ENCODE measurements around the gene ASZ1.
"Not testable (repeated sequence)": the region's sequence is repeated elsewhere in the genome, so short reads cannot be mapped to it uniquely, and the experiment has no call there.

The ASZ1 gene

DNA sequence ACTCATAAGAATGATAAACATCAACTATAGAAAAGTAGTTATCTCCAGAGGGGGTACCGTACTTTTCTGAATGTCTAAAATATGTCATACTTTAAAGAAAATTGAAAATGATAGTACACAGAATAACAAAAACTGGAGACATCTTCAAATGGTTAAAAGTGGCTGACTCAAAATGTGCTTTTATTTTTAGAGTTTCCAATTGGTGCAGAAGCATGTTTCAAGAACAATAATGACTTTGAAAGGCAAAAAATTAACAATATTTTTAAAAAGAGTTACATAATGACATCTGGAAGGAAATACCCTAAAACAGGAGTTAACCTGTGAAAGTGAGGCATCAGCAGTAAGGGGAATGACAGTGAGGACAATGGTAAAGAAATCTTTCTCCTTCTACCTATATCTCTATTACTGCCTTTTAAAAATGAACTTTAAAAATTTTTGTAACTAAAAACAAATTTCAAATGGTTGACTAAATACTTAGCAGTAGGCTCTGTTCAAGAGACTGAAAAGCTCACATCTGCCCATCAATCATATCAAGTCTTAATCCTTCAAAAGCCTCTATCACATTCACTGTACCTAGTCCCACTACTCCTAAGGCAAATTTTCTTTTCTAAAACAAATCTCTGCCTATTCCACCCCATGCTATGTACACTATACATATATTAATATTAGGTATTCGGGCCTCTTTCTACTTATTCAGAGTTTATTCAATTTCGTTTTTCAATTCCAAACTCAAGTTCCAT, 3.0 kb downstream of the ASZ1 start:
- no peak for TF ChIP-seq ZNF274 (IDR thresholded peaks at IDR 0.05; ENCODE audit: low read depth, low read length)
- H3K4me3 ChIP-seq (ENCODE audit: low read length), result no peak overlapping the region

DNA sequence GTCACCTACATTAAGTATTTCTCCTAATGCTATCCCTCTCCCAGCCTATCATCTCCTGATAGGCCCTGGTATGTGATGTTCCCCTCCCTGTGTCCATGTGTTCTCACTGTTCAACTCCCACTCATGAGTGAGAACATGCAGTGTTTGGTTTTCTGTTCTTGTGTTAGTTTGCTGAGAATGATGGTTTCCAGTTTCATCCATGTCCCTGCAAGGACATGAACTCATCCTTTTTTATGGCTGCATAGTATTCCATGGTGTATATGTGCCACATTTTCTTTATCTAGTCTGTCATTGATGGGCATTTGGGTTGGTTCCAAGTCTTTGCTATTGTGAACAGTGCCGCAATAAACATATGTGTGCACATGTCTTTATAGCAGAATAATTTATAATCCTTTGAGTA, 12.7 kb downstream of the ASZ1 start:
- not testable (repeated sequence) for H3K4me3 ChIP-seq (ENCODE audit: low read length)

DNA sequence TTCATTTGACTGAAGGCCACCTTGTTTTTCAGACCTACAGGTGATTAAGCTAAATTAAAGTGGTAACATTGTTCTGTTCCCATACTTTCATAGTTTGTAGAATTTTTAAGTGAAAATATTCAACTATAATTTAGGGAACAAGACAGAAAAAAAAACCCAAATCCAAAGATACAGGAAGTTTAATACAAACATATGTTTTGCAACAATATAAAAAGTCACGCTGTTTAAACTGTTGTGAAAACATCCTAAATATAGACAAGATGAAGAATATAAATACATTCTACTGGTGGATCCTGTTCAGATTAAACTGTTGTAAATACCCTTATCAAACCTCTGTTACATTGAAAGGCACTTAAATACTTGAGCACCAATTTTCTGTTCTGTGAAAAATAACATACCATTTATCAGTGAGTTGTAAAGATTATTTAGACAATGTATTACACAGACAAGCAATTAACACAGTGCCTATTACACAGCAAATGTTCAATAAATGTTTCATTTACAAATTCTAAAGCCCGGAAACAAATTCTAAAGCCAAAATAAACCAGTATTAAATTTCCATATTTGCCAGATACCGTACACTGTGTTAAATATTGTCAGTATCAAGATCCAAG, 14.2 kb downstream of the ASZ1 start:
- H3K4me3 ChIP-seq (ENCODE audit: low read length), result no peak overlapping the region
- no peak for TF ChIP-seq ZNF274 (IDR thresholded peaks at IDR 0.05; ENCODE audit: low read depth, low read length)

DNA sequence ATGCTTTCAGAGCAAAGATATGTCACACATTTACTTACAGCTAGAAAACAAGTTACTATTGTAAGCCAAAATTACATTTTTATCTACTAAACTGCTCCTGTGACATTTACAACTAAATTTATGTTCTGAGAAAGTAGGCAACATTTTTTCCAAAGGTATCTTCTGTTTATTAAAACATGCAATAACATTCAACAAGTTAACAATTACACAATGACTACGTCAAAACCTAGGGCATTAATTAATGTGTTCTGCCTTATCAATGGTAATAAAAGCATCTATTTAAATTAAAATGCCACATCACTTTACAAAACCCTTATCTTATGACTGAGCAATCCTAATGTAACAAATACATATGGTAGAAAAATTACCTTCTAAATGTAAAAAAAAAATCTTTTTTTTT, 14.9 kb downstream of the ASZ1 start:
- TF ChIP-seq ZNF274 (IDR thresholded peaks at IDR 0.05; ENCODE audit: low read depth, low read length), result no peak

DNA sequence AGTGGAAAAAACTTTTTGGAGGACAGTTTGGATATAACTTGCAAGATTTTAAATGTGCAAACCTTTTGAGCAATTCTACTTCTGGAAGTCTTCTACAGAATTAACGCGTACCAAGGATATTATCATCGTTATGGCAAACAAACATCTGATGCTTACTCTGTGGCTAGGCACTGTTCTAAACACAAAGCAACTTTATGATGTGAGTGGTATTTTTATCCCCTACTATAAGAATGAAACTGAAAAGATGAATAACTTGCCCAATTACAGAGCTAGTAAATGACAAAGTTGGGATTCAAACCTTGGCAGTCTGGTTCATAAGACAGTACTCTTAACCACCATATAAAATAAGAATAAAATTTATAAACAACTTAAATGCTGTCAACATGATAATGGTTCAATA, 15.8 kb downstream of the ASZ1 start:
- no peak for TF ChIP-seq ZNF274 (IDR thresholded peaks at IDR 0.05; ENCODE audit: low read depth, low read length)
- no peak overlapping the region for H3K4me3 ChIP-seq (ENCODE audit: low read length)

More for the DNA sequence above, 14.9 kb downstream of the ASZ1 start:
- H3K4me3 ChIP-seq (ENCODE audit: low read length), result no peak overlapping the region

DNA sequence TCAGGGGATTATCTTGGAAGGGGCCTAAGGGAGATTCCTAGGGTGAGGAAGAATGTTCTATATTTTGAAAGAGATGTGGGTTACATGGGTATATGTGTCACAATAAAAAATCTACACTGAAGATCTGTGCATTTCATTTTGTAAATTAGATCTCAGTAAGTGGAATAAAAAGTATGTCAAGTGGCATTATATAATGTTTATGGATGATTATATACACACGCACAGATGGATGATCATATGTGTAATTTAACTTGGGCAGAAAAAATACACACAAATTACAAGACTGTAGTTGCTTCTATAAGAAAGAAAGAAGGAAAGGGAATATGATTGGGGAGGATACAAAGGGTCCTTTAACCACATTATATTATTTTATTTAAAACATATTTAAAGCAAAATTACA, 18.5 kb downstream of the ASZ1 start:
- no peak overlapping the region for H3K4me3 ChIP-seq (ENCODE audit: low read length)
- no peak for TF ChIP-seq ZNF274 (IDR thresholded peaks at IDR 0.05; ENCODE audit: low read depth, low read length)

DNA sequence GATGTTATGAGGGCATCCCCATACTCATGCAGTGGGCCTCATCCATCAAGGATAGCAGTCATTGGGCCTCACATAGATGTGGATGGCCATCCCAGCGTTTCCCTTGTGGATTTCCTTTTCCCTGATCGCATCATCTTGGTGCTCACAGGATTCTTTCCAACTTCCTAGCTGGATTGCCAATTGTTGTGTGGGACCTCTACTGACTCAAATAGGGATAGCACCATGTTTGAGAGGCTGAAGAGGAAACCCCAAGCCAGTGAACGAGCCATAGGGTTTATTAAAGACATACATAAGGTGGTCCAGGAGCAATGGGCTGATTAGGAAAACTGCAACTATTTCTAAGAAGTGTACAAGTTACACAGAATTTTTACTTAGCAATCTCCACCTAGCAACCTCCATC, 21.8 kb downstream of the ASZ1 start:
- H3K4me3 ChIP-seq (ENCODE audit: low read length), result no peak overlapping the region
- TF ChIP-seq ZNF274 (IDR thresholded peaks at IDR 0.05; ENCODE audit: low read depth, low read length), result no peak

DNA sequence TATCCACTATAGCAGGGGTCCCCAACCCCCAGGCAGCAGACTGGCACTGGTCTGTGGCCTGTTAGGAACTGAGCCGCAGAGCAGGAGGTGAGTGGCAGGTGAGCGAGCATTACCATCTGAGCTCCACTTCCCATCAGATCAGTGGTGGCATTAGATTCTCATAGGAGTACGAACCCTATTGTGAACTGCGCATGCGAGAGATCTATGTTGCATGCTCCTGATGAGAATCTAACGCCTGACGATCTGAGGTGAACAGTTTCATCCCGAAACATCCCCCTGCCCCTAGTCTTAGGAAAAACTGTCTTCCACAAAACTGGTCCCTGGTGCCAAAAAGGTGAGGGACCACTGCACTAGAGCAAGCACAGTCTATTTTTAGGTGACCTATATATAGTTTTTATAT, 23.6 kb downstream of the ASZ1 start:
- H3K4me3 ChIP-seq (ENCODE audit: low read length), result no peak overlapping the region
- TF ChIP-seq ZNF274 (IDR thresholded peaks at IDR 0.05; ENCODE audit: low read depth, low read length), result no peak

DNA sequence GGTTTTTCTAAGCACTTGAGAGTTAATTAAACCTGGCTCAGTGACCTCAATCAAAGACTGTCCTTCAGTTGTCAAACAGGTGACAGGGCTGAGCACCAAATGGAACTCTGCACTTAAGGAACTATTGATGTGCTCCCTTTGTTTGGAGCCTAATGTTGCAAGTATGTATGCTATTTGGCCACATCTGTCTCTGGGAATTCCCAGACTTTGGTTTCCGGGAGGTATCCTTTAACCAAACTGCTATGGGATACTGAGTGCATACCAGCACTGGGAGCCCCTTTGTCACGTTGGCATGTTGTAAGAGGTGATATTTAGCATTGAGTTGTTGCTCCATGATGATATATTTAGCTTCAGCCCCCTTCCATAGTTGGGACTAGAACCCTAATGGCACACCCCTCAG, 25.2 kb downstream of the ASZ1 start:
- H3K4me3 ChIP-seq (ENCODE audit: low read length), result no peak overlapping the region
- no peak for TF ChIP-seq ZNF274 (IDR thresholded peaks at IDR 0.05; ENCODE audit: low read depth, low read length)

DNA sequence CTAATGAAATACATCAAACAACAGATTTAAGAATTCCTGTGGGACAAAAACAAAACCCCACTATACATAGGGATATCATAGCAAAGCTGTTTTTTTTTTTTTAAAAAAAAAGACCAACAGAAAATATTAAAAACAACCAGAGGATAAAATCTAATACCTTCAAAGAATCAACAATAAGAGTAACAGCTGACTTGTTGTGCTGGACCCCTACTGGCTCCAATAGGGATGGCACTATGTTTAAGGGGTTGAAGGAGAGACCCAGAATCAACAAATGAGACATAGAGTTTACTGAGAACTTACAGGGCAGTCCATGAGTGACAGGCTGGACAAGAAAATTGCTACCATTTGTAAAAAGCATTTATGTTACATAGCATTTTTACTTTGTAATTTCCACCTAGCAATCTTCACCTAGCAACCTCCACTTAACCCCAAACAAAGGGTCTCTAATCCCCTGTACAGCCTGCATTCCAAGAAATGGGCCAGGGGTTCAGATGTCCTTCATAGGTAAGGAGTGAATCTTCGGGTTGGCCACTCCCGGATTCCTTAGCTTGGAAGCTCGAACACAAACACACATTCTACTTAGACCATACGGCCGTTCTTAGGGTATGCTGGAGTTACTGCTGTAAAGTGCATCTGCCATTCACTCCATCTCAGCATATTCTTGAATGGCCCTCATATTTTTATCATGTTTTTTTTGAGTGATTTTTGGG, 25.8 kb downstream of the ASZ1 start:
- no peak for TF ChIP-seq ZNF274 (IDR thresholded peaks at IDR 0.05; ENCODE audit: low read depth, low read length)
- H3K4me3 ChIP-seq (ENCODE audit: low read length), result no peak overlapping the region

DNA sequence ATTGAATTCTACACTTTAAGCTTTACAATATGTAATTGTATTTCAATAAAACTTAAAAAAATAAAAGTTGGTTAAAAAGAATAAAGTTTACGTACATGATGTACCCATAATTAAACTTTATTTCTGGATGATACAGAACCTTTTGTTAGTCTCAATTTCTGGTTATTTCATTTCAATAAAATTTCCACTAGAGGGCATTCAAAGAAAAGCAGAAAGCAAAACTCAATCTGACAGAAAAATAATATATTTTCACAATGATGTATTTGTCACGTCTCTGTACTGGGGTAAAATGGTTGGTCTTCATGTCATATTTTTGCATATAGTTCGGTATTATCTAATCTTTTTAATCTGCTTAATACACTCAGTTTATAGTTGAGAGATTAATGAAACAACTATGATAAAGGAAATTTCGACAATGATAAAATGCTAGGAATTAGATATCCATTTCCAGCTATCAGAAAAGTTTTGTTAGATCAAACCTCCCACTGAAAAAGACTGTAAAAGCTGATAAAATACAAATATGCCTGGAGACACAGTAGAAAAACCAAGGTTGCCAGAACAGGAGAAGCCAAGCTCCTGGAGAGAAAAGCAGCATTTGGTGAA, 27.4 kb downstream of the ASZ1 start:
- no peak for TF ChIP-seq ZNF274 (IDR thresholded peaks at IDR 0.05; ENCODE audit: low read depth, low read length)
- H3K4me3 ChIP-seq (ENCODE audit: low read length), result no peak overlapping the region

DNA sequence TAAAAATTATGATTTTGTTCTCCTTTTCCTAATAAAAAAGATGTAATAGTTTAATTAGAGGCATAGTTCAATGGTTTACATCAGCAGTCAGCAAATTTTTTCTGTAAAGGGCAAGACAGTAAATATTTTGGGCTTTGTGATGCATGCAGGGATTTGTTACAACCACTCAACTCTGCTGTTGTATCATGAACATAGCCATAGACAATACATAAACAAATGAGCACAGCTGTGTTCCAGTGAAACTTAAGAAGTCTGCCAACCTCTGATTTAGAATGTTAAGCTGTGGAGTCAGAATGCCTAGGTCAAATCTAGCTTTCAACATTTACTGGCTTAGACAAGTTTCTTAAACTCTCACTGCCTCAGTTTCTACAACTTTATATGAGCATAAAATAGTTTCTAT, 31.6 kb downstream of the ASZ1 start:
- H3K4me3 ChIP-seq (ENCODE audit: low read length), result no peak overlapping the region
- TF ChIP-seq ZNF274 (IDR thresholded peaks at IDR 0.05; ENCODE audit: low read depth, low read length), result no peak

DNA sequence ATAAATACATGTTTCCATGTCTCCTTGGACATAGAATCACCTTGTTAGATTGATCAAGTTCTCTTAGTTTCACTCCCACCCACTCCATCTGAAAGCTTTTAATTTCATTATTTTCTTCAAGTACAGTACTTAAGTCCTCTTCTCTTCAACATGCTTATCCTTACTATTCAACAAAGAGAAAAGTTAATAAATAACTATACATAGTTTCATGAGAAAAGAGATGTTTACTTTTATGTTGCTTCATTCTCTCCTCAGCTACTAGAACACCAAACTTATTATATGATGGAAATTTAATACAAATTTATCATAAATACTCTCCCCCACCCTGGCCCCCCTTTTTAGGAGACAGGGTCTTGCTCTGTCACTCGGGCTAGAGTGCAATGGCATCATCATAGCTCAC, 33.5 kb downstream of the ASZ1 start:
- no peak for TF ChIP-seq ZNF274 (IDR thresholded peaks at IDR 0.05; ENCODE audit: low read depth, low read length)
- no peak overlapping the region for H3K4me3 ChIP-seq (ENCODE audit: low read length)

DNA sequence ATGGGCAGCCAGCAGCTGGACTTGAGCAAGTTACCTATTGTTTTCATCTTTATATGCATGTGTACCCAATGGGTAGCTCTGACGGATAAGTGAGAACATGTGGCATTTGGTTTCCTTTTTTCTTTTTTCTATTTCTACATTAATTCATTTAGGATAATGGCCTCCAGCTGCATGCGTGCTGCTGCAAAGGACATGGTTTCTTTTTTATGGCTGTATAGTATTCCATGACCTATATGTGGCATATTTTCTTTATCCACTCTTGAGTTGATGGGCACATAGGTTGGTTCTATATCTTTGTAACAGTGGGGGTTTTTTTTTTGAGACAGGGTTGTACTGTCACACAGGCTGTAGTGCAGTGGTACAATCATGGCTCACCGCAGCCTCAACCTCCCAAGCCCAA, 37.4 kb downstream of the ASZ1 start:
- no peak for TF ChIP-seq ZNF274 (IDR thresholded peaks at IDR 0.05; ENCODE audit: low read depth, low read length)
- no peak overlapping the region for H3K4me3 ChIP-seq (ENCODE audit: low read length)
